HG03571 (cell line): ENCODE results near the gene ITPR2.
A peak's percentile ranks its signal among the peaks of the same experiment; 100 is the strongest.

Experiments
- ATAC-seq: cut with Tn5 transposase; IDR thresholded peaks from one replicate; pipeline ENCODE4 v1.9.1; 2021; ENCODE audit not compliant: unreplicated experiment

Gene ITPR2

DNA sequence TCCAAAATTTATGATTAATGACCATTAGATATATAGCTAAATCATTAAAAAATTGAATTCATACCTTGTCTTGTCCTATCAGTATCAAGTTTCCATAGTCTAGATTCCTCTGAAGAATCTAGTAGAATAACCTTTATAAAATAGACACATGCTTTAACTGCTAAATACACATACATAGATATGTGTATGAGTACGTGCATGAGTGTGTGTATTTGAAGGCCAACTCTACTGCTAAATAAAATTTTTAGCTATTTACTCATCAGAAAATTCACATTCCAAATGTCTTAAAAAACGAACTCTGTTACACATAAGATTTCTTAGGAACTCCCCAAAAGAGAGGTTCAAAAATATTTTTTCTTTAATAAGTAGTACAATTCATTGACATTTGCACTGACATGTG, 404.6 kb downstream of the ITPR2 start:
- ATAC-seq = no peak

DNA sequence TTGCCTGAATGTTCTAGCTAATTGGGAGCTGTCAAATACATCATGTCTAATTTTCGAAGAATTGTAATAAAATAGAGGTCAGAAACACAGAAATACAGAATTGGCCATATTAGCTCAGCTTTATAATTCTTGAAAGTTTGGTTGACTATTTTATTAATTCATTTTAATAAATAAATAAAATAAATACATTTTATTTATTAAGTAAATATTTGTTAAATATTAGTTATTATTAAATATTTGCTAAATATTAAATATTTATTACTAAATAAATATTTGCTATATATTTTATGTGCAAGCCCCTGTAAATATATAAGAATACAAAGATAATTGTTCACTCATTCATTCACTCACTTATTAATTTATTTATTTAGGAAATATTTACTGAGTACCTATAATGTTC, 406.3 kb downstream of the ITPR2 start:
- no peak for ATAC-seq

DNA sequence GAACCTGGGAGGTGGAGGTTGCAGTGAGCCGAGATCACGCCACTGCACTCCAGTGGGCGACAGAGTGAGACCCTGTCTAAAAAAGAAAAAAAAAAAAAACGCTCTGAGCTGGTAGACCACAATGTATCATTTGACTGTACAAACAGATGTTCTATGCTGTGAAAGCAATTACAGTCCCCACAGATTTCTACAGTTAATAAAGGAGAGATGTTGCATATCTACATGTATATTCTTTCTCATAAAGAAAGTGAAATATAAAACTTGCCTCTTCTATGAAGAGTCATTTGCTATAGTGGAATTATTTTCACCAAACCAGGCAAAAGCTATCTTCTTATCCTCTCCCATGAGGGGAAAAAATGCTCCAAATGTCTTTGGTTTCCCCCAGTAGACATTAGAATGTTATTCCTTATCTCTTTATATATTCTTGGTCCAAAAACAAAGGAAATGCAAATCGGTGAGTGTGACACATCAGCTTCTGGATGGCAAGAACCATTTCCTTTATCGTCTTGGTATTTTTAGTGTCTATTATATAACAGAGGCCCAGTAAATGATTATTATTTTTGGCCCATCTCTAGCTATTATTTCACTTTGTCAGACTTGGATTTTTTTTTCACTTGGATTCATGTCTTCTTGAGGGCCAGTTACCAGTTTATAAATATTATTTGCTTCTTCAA, 407.3 kb downstream of the ITPR2 start:
- ATAC-seq = peak; percentile 81

DNA sequence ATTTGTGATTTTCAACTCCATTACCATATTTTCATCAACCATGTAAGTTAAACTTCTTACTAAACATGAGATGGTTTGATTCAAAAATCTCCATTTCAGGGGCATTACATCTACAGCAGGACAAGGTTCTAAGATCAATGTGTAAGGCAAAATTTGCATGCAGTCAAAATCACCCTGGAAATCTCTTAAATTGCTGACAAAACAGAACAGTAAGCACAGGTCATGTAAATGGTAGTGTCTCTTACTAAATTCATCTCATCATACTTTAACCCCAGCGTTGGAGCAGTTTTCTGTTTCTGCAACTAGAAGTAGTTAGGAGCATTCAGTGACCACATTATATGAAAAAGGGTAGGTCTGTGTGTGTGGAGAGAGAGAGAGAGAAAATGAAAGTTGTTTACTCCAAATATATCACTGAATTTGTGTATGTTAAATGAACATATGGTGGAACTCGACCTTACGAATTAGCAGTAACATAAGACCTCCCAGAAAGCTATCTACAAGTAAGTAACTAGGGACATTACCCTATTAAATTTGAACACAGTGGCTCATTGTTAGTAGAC, 410.1 kb downstream of the ITPR2 start:
- ATAC-seq = peak; percentile 48

DNA sequence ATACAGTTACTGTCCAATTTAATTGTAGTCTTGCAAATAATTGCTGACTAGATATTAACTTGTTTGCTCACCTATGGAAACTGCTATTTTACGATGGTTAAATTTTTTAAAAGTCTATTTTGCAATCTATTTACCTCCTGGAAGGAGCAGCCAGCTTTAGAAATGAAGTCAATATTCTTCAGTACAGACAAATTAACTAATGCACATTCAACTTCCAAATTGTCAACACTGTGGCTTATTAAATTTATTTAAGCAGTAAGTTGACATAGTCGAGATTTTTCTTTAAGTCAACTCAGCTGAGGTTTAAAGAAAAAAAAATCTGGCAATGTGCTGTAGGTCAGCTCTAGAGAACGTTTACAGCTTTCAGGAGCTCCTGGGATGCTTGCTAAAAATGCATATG, 416.4 kb downstream of the ITPR2 start:
- no peak for ATAC-seq

DNA sequence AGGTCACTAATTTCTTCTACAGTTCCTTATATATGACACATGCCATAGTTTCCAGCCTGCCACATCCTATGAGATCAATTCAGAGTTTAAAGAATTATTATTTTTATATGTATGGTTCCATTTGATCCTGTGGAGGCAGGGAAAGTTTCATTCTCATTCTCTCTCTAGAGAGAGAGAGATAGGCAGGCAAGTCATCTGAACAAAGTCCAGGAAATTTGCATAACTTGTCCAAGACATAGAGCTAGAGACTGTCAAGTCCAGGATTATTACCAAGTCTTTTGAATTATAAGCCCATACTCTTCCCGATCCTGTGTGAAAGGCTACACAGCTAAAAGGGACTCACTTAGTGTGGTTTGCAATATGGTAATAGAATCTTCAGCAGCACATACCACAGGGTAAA, 422.3 kb downstream of the ITPR2 start:
- ATAC-seq = no peak

DNA sequence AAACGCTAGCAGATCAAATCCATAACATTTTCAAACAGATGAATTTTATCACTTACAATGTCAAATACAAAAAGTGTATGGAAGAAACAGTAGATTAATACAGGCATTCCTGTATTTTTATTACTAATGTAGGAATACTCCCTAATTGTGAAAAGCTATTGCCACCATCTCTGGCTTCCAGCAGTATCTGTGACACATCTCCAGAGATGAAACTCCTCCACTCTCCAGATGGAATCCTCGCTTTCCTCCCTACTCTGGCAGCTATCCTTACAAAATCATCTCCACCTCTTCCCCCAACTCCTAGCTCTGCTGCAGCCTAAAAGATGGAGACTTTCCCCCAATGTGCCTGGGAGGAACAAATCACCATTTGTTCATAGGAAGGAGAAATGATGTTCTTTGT, 426.2 kb downstream of the ITPR2 start:
- ATAC-seq = no peak

DNA sequence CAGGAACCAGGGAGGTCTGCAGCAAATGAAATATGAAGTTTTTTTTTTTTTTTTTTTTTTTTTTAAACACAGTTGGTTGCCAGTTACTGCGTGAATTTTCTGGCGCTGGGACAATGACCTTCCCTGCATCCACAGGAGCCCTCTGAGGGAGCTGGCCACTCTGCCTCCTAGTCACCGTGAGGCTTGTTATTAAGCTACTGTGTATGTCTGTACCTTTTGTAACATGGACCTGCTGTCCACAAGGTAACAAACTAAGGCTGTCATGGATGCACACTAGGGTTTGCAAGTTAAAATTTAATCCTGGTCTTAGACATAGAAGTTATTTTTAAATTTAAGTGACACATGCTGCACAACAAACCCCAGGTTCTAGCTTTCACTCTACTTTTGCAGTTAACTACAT, 426.6 kb downstream of the ITPR2 start:
- no peak for ATAC-seq

DNA sequence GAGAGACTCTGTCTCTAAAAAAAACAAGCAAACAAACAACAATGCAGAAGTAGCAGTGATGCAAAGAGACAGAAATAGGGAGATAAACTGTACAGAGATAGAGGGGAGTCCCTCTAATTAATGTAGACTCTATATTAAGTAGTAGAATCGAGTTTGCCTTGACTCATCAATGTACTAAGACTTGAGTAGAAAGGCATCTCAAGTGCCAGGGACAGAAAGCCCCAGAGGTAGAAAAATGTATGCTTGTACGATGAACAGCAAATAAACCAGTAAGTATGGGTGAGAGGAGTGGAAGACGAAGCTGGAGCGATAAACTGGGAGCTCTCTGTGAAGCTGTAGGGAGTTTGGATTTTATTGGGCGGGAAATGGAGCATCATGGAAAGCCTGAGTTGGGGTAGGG, 429.4 kb downstream of the ITPR2 start:
- ATAC-seq = no peak

DNA sequence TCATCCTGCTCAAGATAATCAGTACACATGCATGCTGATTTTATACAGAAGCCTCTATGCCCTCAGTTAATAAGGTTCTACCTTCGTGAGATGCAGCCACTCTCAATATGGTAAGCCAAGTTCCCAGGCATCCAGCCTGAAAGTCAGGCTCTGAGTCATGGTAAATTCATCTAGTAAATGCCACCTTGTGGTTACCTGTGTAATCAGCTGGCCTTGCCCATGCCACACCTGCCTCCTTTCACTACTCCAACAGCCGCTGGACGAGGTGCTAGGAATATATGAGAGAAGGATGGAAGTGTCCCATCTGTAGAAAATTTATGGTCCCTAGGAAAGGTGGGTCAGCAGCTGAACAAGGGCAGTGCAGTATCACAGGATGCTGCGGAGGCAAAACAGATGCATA, 430.3 kb downstream of the ITPR2 start:
- no peak for ATAC-seq

DNA sequence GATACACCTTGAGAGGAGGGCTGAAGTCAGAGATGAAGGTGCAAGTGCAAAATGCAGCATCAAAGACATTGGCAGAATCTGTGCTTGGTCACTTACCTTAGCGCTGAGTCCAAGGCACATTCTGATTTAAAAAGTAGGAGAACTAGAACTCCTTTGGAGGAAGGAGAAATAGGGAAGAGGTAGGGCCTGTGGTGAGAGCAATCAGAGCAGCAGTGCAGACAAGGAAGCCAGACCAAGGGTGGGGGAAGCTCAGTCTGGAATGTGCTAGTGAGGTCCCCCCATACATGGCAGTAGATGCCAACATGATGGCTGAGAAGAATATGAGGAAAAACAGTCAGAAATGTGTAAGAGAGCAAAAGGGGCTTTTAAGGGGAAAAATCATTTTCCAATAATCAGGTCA, 431.1 kb downstream of the ITPR2 start:
- no peak for ATAC-seq

DNA sequence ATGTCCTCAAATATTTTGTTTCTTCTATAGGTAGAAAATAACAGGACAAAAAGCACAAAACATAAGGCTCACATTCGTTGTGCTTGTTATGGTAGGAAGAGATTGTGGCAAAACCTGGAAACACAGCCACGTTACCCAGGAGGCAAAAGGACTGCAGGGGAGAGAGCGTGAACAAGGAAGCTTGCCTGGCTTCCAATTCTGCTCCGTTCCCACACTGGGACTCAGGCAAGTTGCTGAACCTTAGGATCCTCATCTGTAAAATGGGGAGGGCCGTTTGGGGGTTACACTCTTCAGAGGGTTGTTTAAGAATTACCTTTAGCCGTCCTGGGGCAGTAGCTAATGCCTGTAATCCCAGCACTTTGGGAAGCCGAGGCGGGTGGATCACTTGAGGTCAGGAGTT, 432.4 kb downstream of the ITPR2 start:
- ATAC-seq = no peak

DNA sequence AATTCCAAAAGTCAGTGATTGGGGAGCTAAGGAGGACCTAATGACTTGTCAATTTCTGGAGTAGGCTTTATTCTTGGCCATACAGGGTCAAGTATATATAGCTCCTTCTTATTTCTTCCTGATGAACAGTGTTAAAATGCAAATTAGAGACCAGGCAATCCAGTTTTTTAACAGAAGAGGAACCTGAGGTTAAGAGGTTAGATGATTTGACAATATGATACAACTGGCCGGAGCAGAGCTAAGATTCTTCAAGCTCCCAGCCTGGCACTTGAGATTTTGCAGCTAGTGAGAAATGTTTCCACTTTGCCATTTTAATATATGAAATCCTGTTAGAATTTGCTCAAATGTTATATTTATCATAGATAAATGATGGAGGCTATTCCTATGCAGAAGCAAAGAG, 433.6 kb downstream of the ITPR2 start:
- ATAC-seq = no peak

DNA sequence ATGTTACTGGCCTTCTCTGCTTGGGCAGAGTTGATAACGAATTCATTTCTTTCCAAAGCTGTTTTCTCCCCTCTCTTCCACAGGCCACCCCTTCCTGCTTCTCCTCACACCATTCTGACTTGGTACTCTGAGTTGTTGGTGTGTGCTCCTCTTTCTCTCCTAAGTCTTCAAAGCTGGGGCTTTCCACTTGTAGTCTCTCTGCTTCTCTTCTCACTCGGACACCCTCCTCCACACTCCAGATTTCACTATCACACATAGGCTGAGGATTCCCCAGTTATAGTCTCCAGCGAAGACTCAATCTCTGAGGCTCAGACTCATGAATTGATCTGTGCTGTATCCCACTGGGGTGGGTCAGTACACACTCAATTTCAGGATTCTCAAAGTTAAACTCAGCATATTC, 436.6 kb downstream of the ITPR2 start:
- no peak for ATAC-seq

DNA sequence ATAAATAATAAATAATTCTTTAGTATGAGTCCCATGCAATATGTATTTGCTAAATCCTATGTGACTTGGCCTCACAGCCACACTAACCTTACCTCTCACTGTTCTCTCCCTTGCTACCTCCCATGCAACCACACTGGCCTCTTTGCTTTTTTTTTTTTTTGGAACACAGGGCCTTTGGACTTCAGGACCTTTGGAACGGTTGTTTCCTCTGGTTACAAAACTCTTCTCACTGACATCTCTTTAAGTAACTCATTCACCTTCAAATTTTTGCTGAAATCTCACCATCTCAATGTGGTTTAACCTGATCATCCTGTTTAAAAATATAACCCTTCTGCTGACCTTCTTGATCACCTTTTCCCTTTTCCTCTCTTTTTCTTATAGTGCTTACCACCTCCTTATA, 443.7 kb downstream of the ITPR2 start:
- ATAC-seq = no peak

DNA sequence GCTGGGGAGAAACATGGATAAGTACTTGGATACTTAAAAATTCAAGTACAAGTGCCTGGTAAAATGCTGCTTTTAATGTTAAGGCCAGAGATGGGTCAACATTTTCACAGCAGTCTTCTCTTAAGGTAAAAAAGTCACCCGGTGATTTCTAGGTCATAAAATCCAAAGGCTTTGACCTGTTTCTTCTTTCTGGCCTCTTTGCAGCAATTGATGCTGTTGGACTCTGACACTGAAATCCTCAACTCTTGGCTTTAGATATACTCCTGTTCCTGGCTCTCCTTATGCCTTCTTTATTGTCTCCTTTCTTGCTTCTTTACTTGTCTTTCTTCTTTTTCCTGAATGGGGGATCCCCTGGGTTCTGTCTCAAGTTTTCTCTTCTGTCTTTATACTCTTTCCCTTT, 448.5 kb downstream of the ITPR2 start:
- ATAC-seq = no peak

DNA sequence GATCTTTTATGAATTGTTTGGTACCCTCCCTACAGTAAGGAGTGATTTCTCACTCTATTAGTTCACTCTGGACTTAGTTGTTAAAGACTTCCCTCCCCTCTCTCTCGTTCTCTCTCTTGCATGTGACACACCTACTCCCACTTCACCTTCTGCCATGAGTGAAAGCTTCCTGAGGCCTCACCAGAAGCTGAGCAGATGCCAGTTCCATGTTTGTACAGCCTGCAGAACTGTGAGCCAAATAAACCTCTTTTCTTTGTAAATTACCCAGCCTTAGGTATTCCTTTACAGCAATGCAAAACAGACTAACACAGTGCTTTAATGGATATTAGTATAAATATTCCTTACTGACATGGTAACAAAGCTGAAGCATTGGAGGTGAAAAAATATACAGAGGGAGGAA, 450.0 kb downstream of the ITPR2 start:
- ATAC-seq = no peak

DNA sequence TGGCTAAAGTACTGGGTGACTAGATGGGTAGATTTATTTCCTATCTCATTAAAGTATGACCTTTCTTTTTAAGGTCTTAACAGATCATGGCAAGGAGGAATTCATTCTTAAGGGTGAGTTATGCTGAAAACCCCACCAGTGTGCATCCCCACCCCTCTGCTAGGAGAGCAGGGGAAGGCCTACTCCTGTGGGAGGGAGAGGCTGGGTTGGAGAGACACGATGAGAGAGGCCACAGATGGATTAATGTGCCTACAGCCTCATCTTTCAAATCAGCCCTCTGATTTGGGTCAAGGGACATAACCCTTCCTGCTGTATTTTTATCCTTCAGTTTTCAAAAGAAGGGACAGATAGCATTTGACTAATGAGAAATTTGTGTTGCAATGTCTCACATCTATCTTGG, 452.1 kb downstream of the ITPR2 start:
- no peak for ATAC-seq

DNA sequence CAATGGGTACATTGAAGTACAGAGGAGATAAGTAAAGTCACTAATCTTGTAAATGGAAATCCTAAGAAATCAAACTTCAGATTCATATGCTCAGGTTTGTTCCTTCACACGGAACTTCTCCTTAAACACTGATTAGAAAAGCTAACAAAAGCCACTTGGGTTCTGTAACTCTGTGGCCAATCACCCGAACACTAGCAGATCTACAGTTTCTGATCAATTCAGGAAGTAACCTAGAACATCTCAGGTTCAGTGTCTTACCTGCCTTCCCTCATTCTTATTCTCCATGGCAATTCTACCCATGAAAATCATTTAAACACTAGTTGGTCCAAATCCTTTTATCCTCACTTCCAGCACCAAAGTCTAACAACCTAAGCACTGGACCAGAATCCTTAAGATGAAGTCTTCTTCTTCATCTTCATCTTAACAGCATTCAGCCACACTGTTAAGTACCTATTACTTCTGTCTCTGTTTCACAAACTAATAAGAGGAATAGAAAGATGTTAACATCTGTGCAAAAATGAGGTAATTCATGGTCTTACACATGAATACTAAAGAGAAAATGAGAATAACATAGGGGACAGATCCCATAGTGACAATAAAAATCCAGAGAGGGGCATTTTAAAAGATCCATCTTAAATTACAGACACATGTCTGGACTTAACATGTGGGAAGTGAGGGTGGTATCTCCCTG, 453.1 kb downstream of the ITPR2 start:
- ATAC-seq = no peak

DNA sequence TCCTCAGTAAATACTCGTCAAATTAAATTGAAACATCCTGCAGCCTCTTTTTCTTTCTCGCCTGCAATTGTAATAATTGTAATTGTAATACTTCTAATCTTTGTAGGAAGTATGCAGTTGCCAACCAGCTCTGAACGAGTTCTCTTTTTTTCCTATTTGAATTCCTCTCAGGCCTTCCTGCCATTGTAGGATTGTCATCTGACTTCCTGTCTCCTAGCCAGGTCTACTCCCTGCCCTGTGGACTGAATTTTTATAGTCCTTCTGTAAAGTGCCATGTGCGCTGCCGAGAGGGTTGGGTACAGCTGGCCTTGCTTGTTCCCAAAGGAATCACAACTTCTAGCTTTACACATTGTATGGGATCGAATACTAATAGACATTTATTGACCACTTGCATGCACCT, 454.3 kb downstream of the ITPR2 start:
- no peak for ATAC-seq

DNA sequence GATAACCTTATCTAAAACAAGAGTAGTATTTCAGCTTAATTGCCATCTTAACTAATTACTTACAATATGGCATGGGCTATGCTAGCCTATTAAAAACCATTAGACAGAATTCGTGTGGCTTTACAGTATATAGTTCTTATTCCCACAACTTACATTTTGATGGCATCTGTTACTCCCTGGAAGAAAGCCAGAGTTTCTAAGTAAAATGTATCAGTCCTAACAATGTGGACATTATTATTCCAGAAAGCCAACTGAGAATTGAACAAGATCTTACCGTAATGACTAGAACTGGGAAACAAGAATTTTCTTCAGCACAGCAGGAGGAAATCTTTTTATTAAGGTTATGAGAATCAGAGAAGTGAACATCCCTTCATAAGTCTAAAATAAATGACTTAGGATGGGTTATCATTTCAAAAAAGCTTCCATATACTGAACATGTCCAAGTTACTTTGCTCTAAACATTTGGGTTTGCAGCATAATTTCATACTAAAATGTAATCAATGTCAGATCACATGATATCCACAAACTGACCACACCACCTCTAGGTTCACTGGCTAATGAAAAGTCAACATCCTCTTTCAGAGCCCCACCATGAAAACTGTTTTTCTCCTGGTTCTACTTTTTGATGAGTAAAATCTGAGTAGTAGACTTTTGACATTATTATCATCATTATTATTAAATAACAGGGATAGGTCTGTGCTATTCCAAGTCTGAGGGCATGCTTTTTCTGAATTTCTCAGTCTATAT, 457.9 kb downstream of the ITPR2 start:
- no peak for ATAC-seq
